HEK293 (cell line): ENCODE results near the gene RMC1.

ENCODE experiments used
- CTCF ChIA-PET: fragments of 350-600 bp; formaldehyde crosslinking; extraction: SDS; loops from one replicate; lab custom pipeline; 2021; ENCODE audit warnings: antibody characterized with exemption; lab: Yijun Ruan, JAX
- POLR2A ChIA-PET: fragments of 300-600 bp; formaldehyde crosslinking; extraction: SDS; loops from one replicate; lab custom pipeline; 2020; ENCODE audit warnings: antibody characterized with exemption, inconsistent platforms; lab: Yijun Ruan, JAX
- H3K27ac ChIP-seq: fragments of 200-500 bp; sonication (Bioruptor generic); 2 replicates; pipeline ENCODE4 v1.5.1; 2014; ENCODE audit warnings: low read depth, low read length, control low read depth, inconsistent platforms; ENCODE audit errors: extremely low read depth
- H3K36me3 ChIP-seq, 2 experiments: fragments of 200-500 bp in 1 of 2; sonication (Bioruptor generic) in 1 of 2; 1 replicate in 1 of 2; 2 replicates in 1 of 2; pipeline ENCODE4 v1.5.1; 2014 to 2017; ENCODE audit warnings: inconsistent platforms in 2 of 2, low read length in 2 of 2; ENCODE audit not compliant: control insufficient read depth in 2 of 2, insufficient read depth in 1 of 2
- H3K4me1 ChIP-seq: fragments of 200-500 bp; sonication (Bioruptor generic); 2 replicates; pipeline ENCODE4 v1.5.1; 2014; ENCODE audit warnings: mild to moderate bottlenecking, low read length, inconsistent platforms; ENCODE audit not compliant: control insufficient read depth, insufficient read depth
- H3K4me3 ChIP-seq: 2 replicates; pipeline ENCODE4 v1.5.1; 2011; ENCODE audit warnings: low read depth, mild to moderate bottlenecking, control low read depth, low read length, moderate library complexity
- H3K9me3 ChIP-seq: fragments of 200-500 bp; sonication (Bioruptor generic); 2 replicates; pipeline ENCODE4 v1.5.1; 2014; ENCODE audit warnings: low read depth, low read length, inconsistent platforms; ENCODE audit not compliant: control insufficient read depth, insufficient read depth
- FEZF1 ChIP-seq: fragments of 450-650 bp; formaldehyde crosslinking; IDR thresholded peaks from 2 replicates; pipeline ENCODE4 v1.5.1; 2016; ENCODE audit warnings: missing biosample characterization, missing genetic modification characterization
- KLF1 ChIP-seq: fragments of 450-650 bp; formaldehyde crosslinking; IDR thresholded peaks from 2 replicates; pipeline ENCODE4 v1.5.1; 2016; ENCODE audit warnings: missing biosample characterization, missing genetic modification characterization
- OVOL3 ChIP-seq: fragments of 450-650 bp; formaldehyde crosslinking; IDR thresholded peaks from 2 replicates; pipeline ENCODE4 v1.5.1; 2016; ENCODE audit warnings: missing biosample characterization, missing genetic modification characterization
- SP2 ChIP-seq: fragments of 450-650 bp; formaldehyde crosslinking; IDR thresholded peaks from 2 replicates; pipeline ENCODE4 v1.5.1; 2016; ENCODE audit warnings: missing biosample characterization, missing genetic modification characterization
- ZBTB7A ChIP-seq: fragments of 450-650 bp; formaldehyde crosslinking; IDR thresholded peaks from 2 replicates; pipeline ENCODE4 v1.5.1; 2016; ENCODE audit warnings: low read depth, missing biosample characterization, missing genetic modification characterization
- ZFP41 ChIP-seq: fragments of 450-650 bp; formaldehyde crosslinking; IDR thresholded peaks from 2 replicates; pipeline ENCODE4 v1.5.1; 2016; ENCODE audit warnings: missing biosample characterization, missing genetic modification characterization, borderline replicate concordance
- ZNF10 ChIP-seq: fragments of 450-650 bp; formaldehyde crosslinking; IDR thresholded peaks from 2 replicates; pipeline ENCODE4 v1.5.1; 2017; ENCODE audit warnings: missing biosample characterization, missing genetic modification characterization
- ZNF16 ChIP-seq: fragments of 450-650 bp; formaldehyde crosslinking; IDR thresholded peaks from 2 replicates; pipeline ENCODE4 v1.5.1; 2016; ENCODE audit warnings: low read depth, missing biosample characterization, missing genetic modification characterization
- ZNF248 ChIP-seq: fragments of 450-650 bp; formaldehyde crosslinking; IDR thresholded peaks from 2 replicates; pipeline ENCODE4 v1.5.1; 2017; ENCODE audit warnings: missing biosample characterization, missing genetic modification characterization
- ZNF280D ChIP-seq: fragments of 450-650 bp; formaldehyde crosslinking; IDR thresholded peaks from 2 replicates; pipeline ENCODE4 v1.5.1; 2016; ENCODE audit warnings: missing biosample characterization, missing genetic modification characterization
- ZNF341 ChIP-seq: fragments of 450-650 bp; formaldehyde crosslinking; IDR thresholded peaks from 2 replicates; pipeline ENCODE4; 2016; ENCODE audit warnings: low read depth, missing biosample characterization, missing genetic modification characterization
- ZNF362 ChIP-seq: fragments of 450-650 bp; formaldehyde crosslinking; IDR thresholded peaks from 2 replicates; pipeline ENCODE4 v1.5.1; 2016; ENCODE audit warnings: missing biosample characterization, missing genetic modification characterization
- ZNF501 ChIP-seq: fragments of 450-650 bp; formaldehyde crosslinking; IDR thresholded peaks from 2 replicates; pipeline ENCODE4 v1.5.1; 2016; ENCODE audit warnings: missing biosample characterization, missing genetic modification characterization
- ZNF529 ChIP-seq: fragments of 450-650 bp; formaldehyde crosslinking; IDR thresholded peaks from 2 replicates; pipeline ENCODE4 v1.5.1; 2017; ENCODE audit warnings: missing genetic modification characterization, missing biosample characterization; ENCODE audit not compliant: insufficient replicate concordance
- ZNF600 ChIP-seq: fragments of 450-650 bp; formaldehyde crosslinking; IDR thresholded peaks from 2 replicates; pipeline ENCODE4 v1.5.1; 2016; ENCODE audit warnings: missing biosample characterization, missing genetic modification characterization
- ZNF621 ChIP-seq: fragments of 450-650 bp; formaldehyde crosslinking; IDR thresholded peaks from 2 replicates; pipeline ENCODE4 v1.5.1; 2017; ENCODE audit warnings: missing biosample characterization, missing genetic modification characterization
- ZNF692 ChIP-seq: fragments of 450-650 bp; formaldehyde crosslinking; IDR thresholded peaks from 2 replicates; pipeline ENCODE4 v1.5.1; 2016; ENCODE audit warnings: missing biosample characterization, missing genetic modification characterization
- ZNF777 ChIP-seq: fragments of 450-650 bp; formaldehyde crosslinking; IDR thresholded peaks from 2 replicates; pipeline ENCODE4 v1.5.1; 2017; ENCODE audit warnings: missing biosample characterization, missing genetic modification characterization, borderline replicate concordance

RMC1 gene

GRCh38 chr18:23570912-23571504 is 67.7 kb downstream of the RMC1 start:
- no peak overlapping the region for H3K4me3 ChIP-seq
- H3K27ac ChIP-seq, result no peak overlapping the region
- no peaks in the 10 kb centered on the region for H3K9me3 ChIP-seq
- ChIA-PET CTCF (interaction anchor here (0.7 to 1.4 kb wide), 4 partner anchors 17 to 158 kb away, joined by 3 to 5 read pairs (median 4); no protein-coding TSS in a partner anchor), POLR2A (no interaction called here)
- peaks cover 25 to 74% of the 10 kb centered on the region in 2 experiments; a peak in 2 of 3 replicates for H3K36me3 ChIP-seq
- peaks cover 6% of the 10 kb centered on the region for H3K4me1 ChIP-seq
- no peak for TF ChIP-seq ZNF280D (tag by site-specific recombination)
- no peak for TF ChIP-seq ZFP41 (tag by site-specific recombination)
- TF ChIP-seq ZNF529 (tag by site-specific recombination), result no peak
- TF ChIP-seq ZNF341 (tag by site-specific recombination), result no peak
- no peak for TF ChIP-seq ZNF248

GRCh38 chr18:23572012-23572411 is 68.7 kb downstream of the RMC1 start:
- ChIA-PET POLR2A (no interaction called here), CTCF (interaction anchor here (0.6 to 1.8 kb wide), 4 partner anchors 16 to 240 kb away, joined by 3 to 5 read pairs (median 3); no protein-coding TSS in a partner anchor)
- no peaks in the 10 kb centered on the region for H3K9me3 ChIP-seq
- H3K4me3 ChIP-seq, result no peak overlapping the region
- H3K36me3 ChIP-seq, result peaks cover 21 to 68% of the 10 kb centered on the region in 2 experiments; a peak in 2 of 3 replicates
- peaks cover 6% of the 10 kb centered on the region for H3K4me1 ChIP-seq
- no peak overlapping the region for H3K27ac ChIP-seq
- TF ChIP-seq KLF1 (no peak), ZNF10 (tag by site-specific recombination) (no peak), ZNF501 (tag by site-specific recombination) (no peak), ZNF362 (tag by site-specific recombination) (no peak), FEZF1 (tag by site-specific recombination) (no peak), ZNF600 (no peak), ZNF692 (tag by site-specific recombination) (no peak), ZNF621 (tag by site-specific recombination) (no peak), SP2 (tag by site-specific recombination) (no peak), ZNF777 (tag by site-specific recombination) (no peak), ZNF529 (tag by site-specific recombination) (no peak), ZNF16 (tag by site-specific recombination) (no peak), ZBTB7A (tag by site-specific recombination) (no peak), OVOL3 (tag by site-specific recombination) (no peak)
